H9 (cell line): Measurements from ENCODE around the gene CRISPLD2. TPM values are rescaled to one million over a fixed set of nuclear protein-coding genes. Genes with fewer than 3 reads are reported as not detected.

Experiments
- DNase-seq: peaks from one replicate; pipeline ENCODE4 v3.0.0-alpha.2; 2017
- H2AFZ ChIP-seq: one replicate; pipeline ENCODE4 v1.6.1; 2013; ENCODE audit warnings: mild to moderate bottlenecking, low read length, control low read depth, moderate library complexity
- H2AK5ac ChIP-seq: 2 replicates; pipeline ENCODE4 v1.6.1; 2013; ENCODE audit warnings: low read length, control low read depth, mixed read lengths; ENCODE audit not compliant: insufficient read length
- H2BK120ac ChIP-seq: one replicate; pipeline ENCODE4 v1.6.1; 2013; ENCODE audit warnings: low read depth, mild to moderate bottlenecking, low read length, control low read depth, inconsistent platforms; ENCODE audit not compliant: poor library complexity, severe bottlenecking
- H2BK12ac ChIP-seq: 2 replicates; pipeline ENCODE4 v1.6.1; 2013; ENCODE audit warnings: low read length, control low read depth, mixed read lengths, low read depth; ENCODE audit not compliant: insufficient read length
- H2BK15ac ChIP-seq: 2 replicates; pipeline ENCODE4 v1.6.1; 2013; ENCODE audit warnings: low read depth, low read length, control low read depth
- H2BK20ac ChIP-seq: one replicate; pipeline ENCODE4 v1.6.1; 2013; ENCODE audit warnings: low read depth, mild to moderate bottlenecking, low read length, control low read depth, inconsistent platforms; ENCODE audit not compliant: poor library complexity, severe bottlenecking
- H2BK5ac ChIP-seq: 2 replicates; pipeline ENCODE4 v1.6.1; 2013; ENCODE audit warnings: low read length, control low read depth, mixed read lengths; ENCODE audit not compliant: insufficient read length
- H3K14ac ChIP-seq: 2 replicates; pipeline ENCODE4 v1.6.1; 2013; ENCODE audit warnings: low read length, control low read depth; ENCODE audit not compliant: insufficient read depth
- H3K18ac ChIP-seq: 2 replicates; pipeline ENCODE4 v1.6.1; 2013; ENCODE audit warnings: low read depth, mild to moderate bottlenecking, mixed read lengths, low read length, control low read depth; ENCODE audit not compliant: insufficient read length
- H3K23ac ChIP-seq: 2 replicates; pipeline ENCODE4 v1.6.1; 2013; ENCODE audit warnings: low read length, control low read depth, mixed read lengths, low read depth; ENCODE audit not compliant: insufficient read length
- H3K23me2 ChIP-seq: 2 replicates; pipeline ENCODE4 v1.6.1; 2013; ENCODE audit warnings: low read depth, mild to moderate bottlenecking, mixed read lengths, low read length, control low read depth; ENCODE audit not compliant: insufficient read length, poor library complexity, severe bottlenecking
- H3K27ac ChIP-seq: 2 replicates; pipeline ENCODE4 v1.5.1; 2013; ENCODE audit warnings: low read length, control low read depth, mixed read lengths, low read depth; ENCODE audit not compliant: insufficient read length
- H3K27me3 ChIP-seq: 2 replicates; pipeline ENCODE4 v1.6.1; 2013; ENCODE audit warnings: low read length, control low read depth, inconsistent platforms; ENCODE audit not compliant: insufficient read depth
- H3K4ac ChIP-seq: 2 replicates; pipeline ENCODE4 v1.6.1; 2013; ENCODE audit warnings: low read depth, mild to moderate bottlenecking, control low read depth, inconsistent platforms, low read length, moderate library complexity
- H3K4me1 ChIP-seq: 2 replicates; pipeline ENCODE4 v1.6.1; 2013; ENCODE audit warnings: low read length, control low read depth, inconsistent platforms; ENCODE audit not compliant: insufficient read depth
- H3K4me2 ChIP-seq: 2 replicates; pipeline ENCODE4 v1.6.1; 2013; ENCODE audit warnings: low read length, control low read depth, mixed read lengths; ENCODE audit not compliant: insufficient read length, insufficient read depth
- H3K56ac ChIP-seq: 2 replicates; pipeline ENCODE4 v1.6.1; 2013; ENCODE audit warnings: low read depth, mild to moderate bottlenecking, mixed read lengths, low read length, control low read depth; ENCODE audit not compliant: insufficient read length
- H3K79me1 ChIP-seq: 2 replicates; pipeline ENCODE4 v1.6.1; 2013; ENCODE audit warnings: low read depth, mild to moderate bottlenecking, moderate library complexity, low read length, control low read depth, inconsistent platforms; ENCODE audit not compliant: insufficient read depth, poor library complexity, severe bottlenecking
- H3K79me2 ChIP-seq: 2 replicates; pipeline ENCODE4 v1.6.1; 2013; ENCODE audit warnings: low read length, control low read depth, inconsistent platforms; ENCODE audit not compliant: insufficient read depth
- H3K9ac ChIP-seq: 2 replicates; pipeline ENCODE4 v1.6.1; 2013; ENCODE audit warnings: low read length, control low read depth, mixed read lengths; ENCODE audit not compliant: insufficient read length; ENCODE audit errors: extremely low read depth
- H3K9me3 ChIP-seq: one replicate; pipeline ENCODE4 v1.6.1; 2013; ENCODE audit warnings: low read depth, low read length, inconsistent platforms; ENCODE audit not compliant: control insufficient read depth
- H3T11ph ChIP-seq: one replicate; pipeline ENCODE4 v1.6.1; 2013; ENCODE audit warnings: mild to moderate bottlenecking, low read length, control low read depth, inconsistent platforms
- H4K20me1 ChIP-seq: one replicate; pipeline ENCODE4 v1.6.1; 2013; ENCODE audit not compliant: control insufficient read depth, insufficient read length, insufficient read depth
- H4K5ac ChIP-seq: 2 replicates; pipeline ENCODE4 v1.6.1; 2013; ENCODE audit warnings: low read depth, mild to moderate bottlenecking, mixed read lengths, low read length, control low read depth; ENCODE audit not compliant: insufficient read length
- H4K8ac ChIP-seq: replicated peaks from 2 replicates; pipeline ENCODE4 v1.6.1; 2013; ENCODE audit warnings: low read length, control low read depth, mixed read lengths, low read depth; ENCODE audit not compliant: insufficient read length
- H4K91ac ChIP-seq: 2 replicates; pipeline ENCODE4 v1.6.1; 2013; ENCODE audit warnings: low read depth, mild to moderate bottlenecking, moderate library complexity, mixed read lengths, low read length, control low read depth; ENCODE audit not compliant: insufficient read length
- H3K27ac Mint-ChIP-seq, 3 experiments: 2 replicates in 2 of 3; 3 replicates in 1 of 3; pipeline ENCODE4 v1.8.0; 2020 to 2021; ENCODE audit warnings: mixed read lengths in 3 of 3, mild to moderate bottlenecking in 1 of 3, moderate library complexity in 1 of 3
- H3K27me3 Mint-ChIP-seq: 2 replicates; pipeline ENCODE4 v1.8.0; 2021; ENCODE audit warnings: low read depth, mild to moderate bottlenecking, moderate library complexity, mixed read lengths
- H3K36me3 Mint-ChIP-seq, 3 experiments: 2 replicates in 2 of 3; 3 replicates in 1 of 3; pipeline ENCODE4 v1.8.0; 2020 to 2021; ENCODE audit warnings: low read depth in 3 of 3, mixed read lengths in 3 of 3; ENCODE audit not compliant: insufficient read depth in 1 of 3
- H3K4me1 Mint-ChIP-seq, 2 experiments: 2 replicates each; pipeline ENCODE4 v1.8.0; 2020; ENCODE audit warnings: mixed read lengths in 2 of 2
- H3K4me3 Mint-ChIP-seq, 2 experiments: 2 replicates in 1 of 2; 3 replicates in 1 of 2; pipeline ENCODE4 v1.8.0; 2020 to 2021; ENCODE audit warnings: mild to moderate bottlenecking in 2 of 2, mixed read lengths in 2 of 2, moderate library complexity in 1 of 2
- H3K9me3 Mint-ChIP-seq, 2 experiments: 2 replicates in 1 of 2; 3 replicates in 1 of 2; pipeline ENCODE4 v1.8.0; 2020; ENCODE audit warnings: mild to moderate bottlenecking in 2 of 2, mixed read lengths in 2 of 2, moderate library complexity in 1 of 2
- WGBS: extraction: QIAGEN DNeasy Blood & Tissue Kit; methylation state at CpG from one replicate; pipeline ENCODE4 v1.1.7; 2013; ENCODE audit warnings: missing lambda C conversion rate, low lambda C conversion rate, mixed read lengths; ENCODE audit not compliant: insufficient read length; ENCODE audit errors: extremely low coverage; 5-methylcytosine and 5-hydroxymethylcytosine counted together
- total RNA-seq: library from RNA; stranded (reverse); gene quantifications from 2 replicates; pipeline ENCODE4 v1.2.1, GENCODE V29; 2021
- TF ChIP-seq, protein P1 (sequence below): fragments of 200-600 bp; sonication (generic); conservative IDR thresholded peaks from 3 replicates; pipeline ENCODE4 v1.8.0; 2021; ENCODE audit warnings: antibody characterized with exemption, mild to moderate bottlenecking

The CRISPLD2 gene
- total RNA-seq, 1 experiment from 2014 or later = 2.3 TPM

DNA sequence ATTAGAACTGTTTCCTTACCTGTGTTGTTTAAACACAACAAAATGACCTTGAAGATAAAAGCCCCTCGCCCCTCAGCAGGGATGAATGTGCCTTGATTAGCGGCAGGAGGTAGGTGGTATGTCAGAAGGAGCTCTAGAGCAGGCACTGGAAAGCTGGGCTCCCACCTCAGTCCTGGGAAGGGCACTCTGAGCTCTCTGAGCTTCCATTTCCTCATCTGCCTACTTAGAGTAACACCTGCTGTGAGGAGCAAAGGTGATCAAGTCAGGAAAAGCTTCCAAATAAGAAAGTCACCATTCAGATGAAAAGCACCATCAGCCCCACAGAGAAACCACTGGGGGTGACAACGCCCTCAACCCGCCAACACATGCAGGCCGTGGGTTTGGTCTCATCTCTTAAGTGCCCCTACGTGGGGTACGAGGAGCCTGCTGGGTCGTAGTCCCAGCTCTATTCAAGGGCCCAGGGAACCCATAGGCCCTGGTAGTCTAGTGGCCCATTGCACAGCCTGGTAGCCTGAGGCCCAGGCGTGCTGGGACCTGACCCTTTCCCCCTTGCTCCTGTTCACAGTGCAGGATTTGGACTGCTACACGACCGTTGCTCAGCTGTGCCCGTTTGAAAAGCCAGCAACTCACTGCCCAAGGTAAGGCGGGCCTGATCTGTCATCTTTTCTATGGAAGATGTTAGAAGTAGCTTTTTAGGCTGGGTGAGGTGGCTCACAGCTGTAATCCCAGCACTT lies 57.3 kb downstream of the CRISPLD2 start:
- H3K4me1 ChIP-seq = no peaks in the 10 kb centered on the region
- Mint-ChIP-seq H3K27ac (peak overlapping the region; percentile 11 to 78 (median 37); a peak in 5 of 7 replicates), H3K9me3 (no peaks in the 10 kb centered on the region), H3K27me3 (peaks cover 6% of the 10 kb centered on the region), H3K4me3 (no peak overlapping the region; a peak in 1 of 5 replicates), H3K36me3 (peaks cover 2 to 12% (median 4%) of the 10 kb centered on the region in 3 experiments; a peak in 5 of 7 replicates), H3K4me1 (peaks cover 11 to 14% of the 10 kb centered on the region in 2 experiments)
- H3K27ac ChIP-seq = no peak overlapping the region
- no peak overlapping the region for H4K5ac ChIP-seq
- no peak overlapping the region for H2BK5ac ChIP-seq
- H3K23me2 ChIP-seq = no peaks in the 10 kb centered on the region
- H2BK120ac ChIP-seq = no peak overlapping the region
- H3K4ac ChIP-seq = no peak overlapping the region
- H3K14ac ChIP-seq = no peak overlapping the region
- no peak overlapping the region for H2AK5ac ChIP-seq
- no peak overlapping the region for H2BK12ac ChIP-seq
- no peaks in the 10 kb centered on the region for H3K27me3 ChIP-seq
- H3K79me2 ChIP-seq = no peaks in the 10 kb centered on the region
- no peak overlapping the region for H3K4me2 ChIP-seq
- TF ChIP-seq, protein P1, sequence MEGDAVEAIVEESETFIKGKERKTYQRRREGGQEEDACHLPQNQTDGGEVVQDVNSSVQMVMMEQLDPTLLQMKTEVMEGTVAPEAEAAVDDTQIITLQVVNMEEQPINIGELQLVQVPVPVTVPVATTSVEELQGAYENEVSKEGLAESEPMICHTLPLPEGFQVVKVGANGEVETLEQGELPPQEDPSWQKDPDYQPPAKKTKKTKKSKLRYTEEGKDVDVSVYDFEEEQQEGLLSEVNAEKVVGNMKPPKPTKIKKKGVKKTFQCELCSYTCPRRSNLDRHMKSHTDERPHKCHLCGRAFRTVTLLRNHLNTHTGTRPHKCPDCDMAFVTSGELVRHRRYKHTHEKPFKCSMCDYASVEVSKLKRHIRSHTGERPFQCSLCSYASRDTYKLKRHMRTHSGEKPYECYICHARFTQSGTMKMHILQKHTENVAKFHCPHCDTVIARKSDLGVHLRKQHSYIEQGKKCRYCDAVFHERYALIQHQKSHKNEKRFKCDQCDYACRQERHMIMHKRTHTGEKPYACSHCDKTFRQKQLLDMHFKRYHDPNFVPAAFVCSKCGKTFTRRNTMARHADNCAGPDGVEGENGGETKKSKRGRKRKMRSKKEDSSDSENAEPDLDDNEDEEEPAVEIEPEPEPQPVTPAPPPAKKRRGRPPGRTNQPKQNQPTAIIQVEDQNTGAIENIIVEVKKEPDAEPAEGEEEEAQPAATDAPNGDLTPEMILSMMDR = no peak
- no peak overlapping the region for H3K9ac ChIP-seq
- peak; percentile 39 for DNase-seq
- H4K91ac ChIP-seq = no peak overlapping the region
- H3K79me1 ChIP-seq = no peaks in the 10 kb centered on the region
- no peak overlapping the region for H2AFZ ChIP-seq
- whole genome bisulfite sequencing = no CpG with 5 or more reads among the region's 13 CpGs
- H3K56ac ChIP-seq = no peak overlapping the region
- no peaks in the 10 kb centered on the region for H3K9me3 ChIP-seq
- H4K8ac ChIP-seq = no peak overlapping the region
- no peaks in the 10 kb centered on the region for H4K20me1 ChIP-seq
- H2BK15ac ChIP-seq = no peak overlapping the region
- H3K18ac ChIP-seq = no peak overlapping the region
- H3T11ph ChIP-seq = no peak overlapping the region
- no peak overlapping the region for H3K23ac ChIP-seq
- no peak overlapping the region for H2BK20ac ChIP-seq
